HG03460 (cell line): ENCODE data around the gene ACTR6.
"Not testable (repeated sequence)": the region's sequence is repeated elsewhere in the genome, so short reads cannot be mapped to it uniquely, and the experiment has no call there.

Source experiments
- ATAC-seq: cut with Tn5 transposase; IDR thresholded peaks from one replicate; pipeline ENCODE4 v1.9.1; 2021; ENCODE audit not compliant: unreplicated experiment

ACTR6 gene

DNA sequence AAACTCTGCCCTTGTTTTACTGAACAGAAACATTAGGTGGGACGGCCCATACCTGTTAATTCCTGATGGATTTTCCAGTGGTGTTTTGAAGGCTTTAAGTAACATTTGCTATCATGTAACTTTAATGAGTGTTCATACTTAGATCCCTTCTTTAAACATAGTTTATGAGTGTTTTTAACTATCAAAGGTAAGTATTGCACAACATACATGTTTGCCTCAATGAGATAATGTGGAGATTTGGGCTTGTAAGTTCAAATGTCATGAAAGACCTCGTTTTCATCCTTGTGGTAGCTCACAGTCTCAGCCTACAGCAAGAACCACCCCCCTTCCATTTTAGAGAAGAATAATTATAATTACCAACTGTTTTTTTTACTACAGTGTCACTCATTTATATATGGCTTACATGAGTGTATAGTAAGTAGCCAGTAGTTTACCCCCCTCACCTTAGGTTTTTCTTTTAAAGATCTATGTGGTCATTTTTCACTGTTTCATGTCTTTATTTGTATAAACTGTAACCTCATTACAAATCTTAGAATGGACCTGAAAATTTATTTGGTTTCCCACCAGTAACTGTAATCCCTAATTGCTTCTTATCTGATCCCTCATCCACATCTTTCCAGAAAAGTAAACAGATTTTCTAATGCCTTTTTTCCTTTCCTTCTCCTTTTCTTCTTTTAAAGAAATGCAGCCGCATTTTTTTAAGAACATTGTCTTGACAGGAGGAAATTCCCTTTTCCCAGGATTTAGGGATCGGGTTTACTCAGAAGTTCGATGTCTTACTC is 18.9 kb downstream of the ACTR6 start:
- ATAC-seq, result no peak

DNA sequence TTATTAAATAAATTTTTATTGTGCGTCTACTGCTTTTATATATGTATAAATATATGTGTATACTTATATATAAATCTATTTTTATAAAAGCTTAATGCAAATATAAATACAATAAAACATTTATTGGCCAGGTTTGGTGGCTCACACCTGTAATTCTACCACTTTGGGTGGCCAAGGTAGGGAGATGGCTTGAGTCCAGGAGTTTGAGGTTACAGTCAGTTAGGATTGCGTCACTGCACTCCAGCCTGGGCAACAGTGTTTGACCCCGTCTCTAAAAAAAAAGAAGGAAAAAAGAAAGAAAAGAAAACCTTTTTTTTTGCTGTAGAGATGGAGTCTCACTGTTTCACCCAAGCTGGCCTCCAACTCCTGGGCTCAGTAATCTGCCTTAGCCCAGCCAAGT is 20.9 kb downstream of the ACTR6 start:
- ATAC-seq, result no peak

DNA sequence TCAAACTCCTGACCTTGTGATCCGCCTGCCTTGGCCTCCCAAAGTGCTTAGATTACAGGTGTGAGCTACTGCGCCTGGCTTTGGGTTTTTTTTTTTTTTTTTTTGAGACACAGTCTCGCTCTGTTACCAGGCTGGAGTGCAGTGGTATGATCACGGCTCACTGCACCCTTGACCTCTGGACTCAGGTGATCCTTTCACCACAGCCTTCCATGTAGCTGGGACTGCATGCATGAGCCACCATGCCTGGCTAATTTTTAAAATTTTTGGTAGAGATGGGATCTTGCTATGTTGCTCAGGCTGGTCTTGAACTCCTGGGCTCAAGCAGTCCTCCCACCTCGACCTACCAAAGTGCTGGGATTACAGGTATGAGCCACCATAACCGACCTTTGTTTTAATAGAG is 21.6 kb downstream of the ACTR6 start:
- ATAC-seq, result not testable (repeated sequence)

DNA sequence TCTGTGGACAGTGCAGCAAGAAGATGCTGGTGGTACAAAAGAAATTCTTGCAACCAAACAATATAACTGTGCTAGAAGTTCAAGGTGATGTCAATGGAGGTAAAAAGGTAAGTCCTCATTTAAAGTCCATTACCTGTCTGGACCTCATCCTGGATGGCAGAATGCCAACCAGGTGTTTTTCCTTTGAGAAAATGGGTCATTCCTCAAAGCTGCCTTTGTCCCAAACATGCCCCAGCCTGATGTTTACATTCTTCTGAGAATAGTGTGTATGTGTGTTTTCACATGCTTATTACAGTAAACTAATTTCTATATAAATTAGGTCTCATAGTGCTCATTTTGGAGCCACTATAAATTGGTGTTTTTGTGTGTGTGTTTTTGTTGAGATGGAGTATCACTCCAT is 24.9 kb downstream of the ACTR6 start:
- ATAC-seq, result no peak

DNA sequence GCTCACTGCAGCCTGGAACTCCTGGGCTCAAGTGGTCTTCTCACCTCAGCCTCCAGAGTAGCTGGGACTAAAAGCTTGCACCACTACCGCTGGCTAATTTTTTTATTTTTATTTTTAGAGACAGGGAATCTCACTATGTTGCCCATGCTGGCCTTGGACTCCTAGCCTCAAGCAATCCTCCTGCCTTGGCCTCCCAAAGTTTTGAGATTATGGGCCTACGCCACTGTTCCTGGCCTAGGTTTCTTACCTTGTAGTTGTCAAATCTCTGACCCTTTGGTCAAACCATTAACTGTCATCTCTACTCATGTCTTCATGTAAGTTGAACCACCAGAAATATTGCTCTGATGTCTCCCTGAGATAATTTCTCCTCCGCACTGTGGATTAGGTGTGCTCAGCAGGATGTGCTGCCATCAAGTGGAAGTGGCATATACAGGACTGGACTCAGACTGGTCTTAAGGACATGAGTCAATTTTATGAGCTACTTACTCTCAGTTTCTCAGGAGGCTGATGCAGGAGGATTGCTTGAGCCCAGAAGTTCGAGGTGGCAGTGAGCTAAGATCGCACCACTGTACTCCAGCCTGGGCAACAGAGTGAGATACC is 28.5 kb downstream of the ACTR6 start:
- no peak for ATAC-seq

DNA sequence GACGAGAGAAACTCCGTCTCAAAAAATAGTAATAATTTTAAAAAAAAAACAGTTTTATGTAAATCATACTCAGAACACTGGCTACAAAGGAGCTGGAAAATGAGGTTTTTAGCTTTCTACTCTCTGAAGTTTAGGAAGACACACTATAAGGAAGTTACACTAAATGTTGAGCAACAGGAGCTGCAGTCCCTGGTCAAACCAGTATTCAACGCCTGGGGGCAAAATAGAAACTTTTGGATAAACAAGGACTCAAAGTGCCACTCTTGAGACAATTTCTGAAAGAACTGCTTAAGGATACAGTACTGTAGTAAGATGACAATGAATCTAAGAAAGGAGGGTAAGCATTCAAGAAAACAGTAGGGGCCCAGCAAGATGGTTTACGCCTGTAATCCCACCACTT is 29.3 kb downstream of the ACTR6 start:
- no peak for ATAC-seq

DNA sequence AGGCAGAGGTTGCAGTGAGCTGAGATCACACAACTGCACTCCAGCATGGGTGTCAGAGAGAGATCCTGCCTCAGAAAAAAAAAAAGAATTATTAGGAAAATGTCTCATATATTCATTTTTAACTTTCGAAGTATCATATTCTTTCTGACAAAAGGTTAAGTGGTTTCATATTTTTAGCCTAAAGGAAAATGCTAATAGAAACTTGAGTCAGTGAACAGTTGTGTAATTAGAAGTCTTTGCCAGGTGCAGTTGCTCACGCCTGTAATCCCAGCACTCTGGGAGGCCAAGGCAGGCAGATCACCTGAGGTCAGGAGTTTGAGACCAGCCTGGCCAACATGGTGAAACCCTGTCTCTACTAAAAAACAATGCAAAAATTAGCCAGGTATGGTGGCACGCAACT is 31.3 kb downstream of the ACTR6 start:
- not testable (repeated sequence) for ATAC-seq

DNA sequence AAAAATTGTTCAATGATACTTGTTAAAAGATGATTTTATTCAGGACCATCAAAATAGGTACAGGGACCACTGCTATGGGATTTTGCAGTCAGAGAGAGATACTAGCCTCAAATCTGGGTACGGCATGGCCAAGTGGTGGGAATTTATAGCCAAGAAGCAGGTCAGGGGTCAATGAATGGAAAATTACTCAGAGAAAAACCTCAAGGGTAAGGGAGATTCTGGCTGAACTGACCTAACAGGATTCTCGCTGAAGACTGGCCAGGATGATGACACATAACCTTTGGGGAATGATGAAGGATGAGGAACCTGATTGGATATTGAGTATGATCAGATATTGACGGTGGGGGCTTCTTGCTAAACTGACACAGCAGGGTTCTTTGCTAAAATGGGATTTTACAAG is 33.6 kb downstream of the ACTR6 start:
- ATAC-seq, result no peak

DNA sequence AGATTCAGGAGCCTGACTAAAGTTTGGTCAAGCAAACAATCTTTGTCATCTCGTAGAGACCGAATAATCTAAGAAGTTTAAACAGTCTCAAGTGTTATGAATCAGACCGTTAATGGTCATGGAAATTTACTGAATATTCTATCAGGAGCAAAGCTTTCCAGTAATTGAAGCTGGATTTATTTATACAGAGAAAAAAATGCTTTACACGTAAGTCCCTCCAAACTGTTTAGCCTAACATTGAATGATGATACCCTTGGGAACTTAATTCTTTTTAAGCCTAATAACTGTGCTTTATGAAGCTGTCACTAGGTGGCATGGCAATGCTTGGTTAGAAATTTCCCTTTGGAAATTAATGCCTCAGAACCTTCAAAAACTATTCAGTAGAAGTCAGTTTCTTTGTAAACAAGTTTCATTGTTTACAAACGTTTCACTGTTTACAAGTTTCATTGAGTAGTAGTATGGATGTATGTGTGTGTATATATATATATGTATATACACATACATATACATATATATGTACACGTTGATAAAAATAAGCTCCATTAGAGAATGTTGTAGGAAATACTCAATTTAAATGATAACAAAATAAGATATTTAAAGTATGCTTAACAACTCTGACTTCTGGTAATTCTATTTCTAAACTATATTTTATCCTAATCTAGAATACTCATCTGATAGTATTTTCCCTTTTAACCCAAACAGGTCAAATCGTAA is 34.1 kb downstream of the ACTR6 start:
- peak; percentile 57 for ATAC-seq

DNA sequence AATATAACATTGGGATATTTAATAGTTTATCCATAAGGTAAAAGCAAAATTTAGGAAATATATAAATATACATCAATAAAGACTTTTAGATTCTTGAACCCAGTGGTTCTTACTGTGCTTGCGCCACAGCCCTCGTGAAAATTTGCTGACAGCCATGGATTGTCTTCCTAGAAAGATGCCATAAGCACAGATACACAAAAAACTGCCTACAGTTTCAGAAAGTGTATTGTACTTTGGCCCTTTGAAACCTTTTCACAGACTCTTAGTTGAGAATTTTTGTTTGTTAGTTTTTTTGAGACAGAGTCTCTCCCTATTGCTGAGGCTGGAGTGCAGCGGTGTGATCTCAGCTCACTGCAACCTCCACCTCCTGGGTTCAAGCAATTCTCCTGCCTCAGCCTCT is 38.2 kb downstream of the ACTR6 start:
- ATAC-seq, result no peak

DNA sequence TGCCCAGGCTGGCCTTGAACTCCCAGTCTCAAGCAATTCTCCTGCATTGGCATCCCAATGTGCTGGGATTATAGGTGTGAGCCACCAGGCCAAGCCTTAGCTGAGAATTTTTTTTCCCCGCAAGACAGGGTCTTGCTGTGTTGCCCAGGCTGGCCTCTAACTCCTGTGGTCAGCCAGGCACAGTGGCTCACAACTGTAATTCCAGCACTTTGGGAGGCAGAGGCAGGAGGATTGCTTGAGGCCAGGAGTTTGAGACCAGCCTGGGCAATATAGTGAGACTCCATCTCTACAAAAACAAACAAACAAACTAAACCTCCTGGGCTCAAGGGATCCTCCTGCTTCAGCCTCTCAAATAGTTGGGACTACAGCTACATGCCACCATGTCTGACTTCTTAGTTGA is 39.0 kb downstream of the ACTR6 start:
- no peak for ATAC-seq

DNA sequence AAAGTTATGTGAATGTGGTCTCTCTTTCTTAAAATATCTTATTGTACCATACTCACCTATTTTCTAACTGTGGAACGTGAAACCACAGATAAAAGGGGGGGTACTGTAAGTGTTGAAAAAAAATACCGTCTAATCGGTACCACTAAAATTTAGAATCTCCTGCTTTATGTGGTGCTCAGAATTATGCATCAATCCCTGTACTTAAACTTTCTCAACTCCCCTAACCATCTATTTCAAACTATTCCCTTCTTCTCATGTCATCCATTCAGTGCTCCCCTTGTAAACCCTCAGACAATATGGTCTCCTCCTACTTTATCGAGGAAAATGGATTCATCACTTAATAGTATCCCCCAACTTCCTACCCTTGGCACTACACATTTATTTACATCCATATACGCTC is 42.5 kb downstream of the ACTR6 start:
- no peak for ATAC-seq

DNA sequence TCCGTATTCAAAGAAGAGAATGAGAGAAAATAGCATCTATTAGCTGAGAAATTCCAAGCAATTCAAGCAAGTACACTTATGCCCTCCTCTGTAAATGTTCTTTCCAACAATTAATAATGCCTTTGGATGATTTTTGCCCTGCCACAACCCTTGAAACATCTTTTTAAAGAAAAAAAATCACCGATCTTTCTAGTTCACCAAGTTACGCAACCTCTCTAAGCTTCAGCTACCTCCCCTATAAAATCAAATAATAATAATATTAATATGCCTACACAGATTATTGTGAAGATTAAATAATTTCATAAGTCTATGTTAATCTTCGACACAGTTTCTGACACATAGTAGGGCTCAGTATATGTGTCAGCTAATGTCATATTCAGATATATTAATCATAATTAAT is 47.1 kb downstream of the ACTR6 start:
- ATAC-seq, result no peak

DNA sequence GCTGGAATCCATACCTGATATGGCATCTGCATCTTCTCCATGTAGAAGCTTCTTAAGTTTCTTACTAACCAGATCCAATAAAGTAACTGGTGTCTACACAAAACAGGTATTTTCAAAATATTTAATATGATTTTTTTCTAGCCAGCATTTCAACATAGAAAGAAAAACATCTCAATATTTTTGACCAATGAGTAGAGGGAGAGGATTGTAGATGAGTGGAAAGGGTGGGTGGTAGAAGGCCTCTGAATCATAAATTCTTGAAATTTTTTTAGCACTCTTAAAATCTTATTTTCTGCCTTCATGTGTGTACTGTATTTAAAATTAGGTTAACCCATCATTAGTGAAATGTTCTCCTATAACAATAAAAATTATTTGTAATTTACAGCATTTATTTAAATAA is 48.3 kb downstream of the ACTR6 start:
- ATAC-seq, result no peak

DNA sequence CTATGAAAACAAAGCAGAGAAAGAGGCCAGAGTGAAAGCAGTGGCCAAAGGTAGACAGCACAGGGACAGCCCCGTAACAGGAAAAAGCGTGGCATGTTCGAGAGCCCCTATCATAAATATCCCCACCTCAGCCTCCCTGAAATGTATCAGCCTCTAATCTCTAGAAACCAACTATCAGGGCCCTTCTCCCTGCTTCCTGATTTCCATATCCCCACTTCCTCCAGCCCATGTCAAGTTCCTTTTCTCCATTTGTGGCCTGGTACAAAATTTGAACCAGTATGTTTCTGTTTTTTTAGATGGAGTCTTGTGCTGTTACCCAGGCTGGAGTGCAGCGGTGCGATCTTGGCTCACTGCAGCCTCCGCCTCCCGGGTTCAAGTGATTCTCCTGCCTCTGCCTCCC is 49.3 kb downstream of the ACTR6 start:
- ATAC-seq, result no peak

DNA sequence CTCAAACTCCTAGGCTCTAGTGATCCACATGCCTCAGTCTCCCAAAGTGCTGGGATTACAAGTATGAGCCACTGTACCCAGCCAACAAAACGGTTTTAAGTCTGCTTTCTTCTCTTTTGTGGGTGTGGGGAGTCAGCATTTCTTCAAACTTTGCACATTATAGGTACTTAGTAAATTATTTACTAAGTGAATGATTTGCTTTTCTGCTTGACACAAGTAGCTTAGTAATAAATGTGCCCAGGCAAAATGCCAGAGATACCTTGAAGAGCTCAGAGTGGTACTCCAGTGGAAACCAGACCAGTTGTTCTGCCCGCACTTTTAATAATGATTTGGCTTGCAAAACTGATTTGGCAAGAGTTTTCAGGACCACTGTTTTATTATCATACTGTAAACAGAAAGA is 51.3 kb downstream of the ACTR6 start:
- no peak for ATAC-seq

DNA sequence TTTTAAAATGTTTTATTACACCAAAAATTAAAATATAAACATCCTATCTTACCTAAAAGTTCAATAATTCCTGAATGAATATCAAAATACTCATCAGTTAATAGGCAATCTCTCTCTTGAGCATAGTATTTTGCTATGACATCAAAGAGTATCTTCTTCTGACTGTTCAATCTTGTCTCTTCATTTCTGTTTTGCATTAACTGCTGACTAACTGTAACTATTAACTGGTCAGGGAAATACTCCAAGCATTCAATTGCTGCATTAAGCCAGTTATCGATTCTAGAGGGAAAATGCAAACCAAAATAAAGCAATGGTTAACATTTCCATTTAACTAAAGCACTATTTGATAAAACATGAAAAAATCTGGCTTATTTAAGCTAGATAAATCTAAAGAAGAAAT is 52.8 kb downstream of the ACTR6 start:
- no peak for ATAC-seq

DNA sequence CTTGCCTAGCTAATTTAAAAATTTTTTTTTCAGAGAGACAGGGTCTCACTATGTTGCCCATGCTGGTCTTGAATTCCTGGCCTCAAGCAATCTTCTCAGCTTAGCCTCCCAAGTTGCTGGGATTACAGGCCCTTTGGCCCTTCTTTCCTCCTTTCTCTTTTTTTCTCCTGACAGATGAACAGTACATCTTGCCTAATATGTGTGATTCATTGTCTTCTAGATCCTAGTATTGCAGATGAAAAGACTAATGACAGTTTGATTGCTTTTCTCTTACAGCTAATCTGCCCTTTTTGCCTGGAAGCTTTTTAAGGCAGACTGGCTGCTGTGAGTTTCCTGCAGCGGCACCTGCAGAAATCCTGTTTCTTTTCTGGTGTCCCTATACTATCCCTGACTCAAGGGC is 54.3 kb downstream of the ACTR6 start:
- ATAC-seq, result no peak

DNA sequence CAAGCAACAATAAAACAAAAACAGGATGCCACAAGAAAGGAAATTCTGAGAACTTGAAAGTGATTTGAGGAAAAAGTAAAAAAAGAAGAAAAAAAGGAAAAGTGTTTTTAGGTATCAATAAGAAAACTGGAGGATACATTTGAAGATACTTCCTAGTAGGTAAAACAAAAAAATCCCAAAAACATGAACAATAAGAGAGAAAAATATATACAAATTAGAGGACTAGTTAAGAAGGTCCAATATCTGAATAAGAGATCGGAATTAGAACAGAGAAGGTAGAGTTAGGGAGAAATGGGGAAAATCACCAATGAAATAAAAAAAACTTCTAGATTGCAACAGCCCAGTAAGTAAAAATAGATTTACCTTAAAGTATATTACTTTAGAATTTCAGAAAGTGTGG is 57.5 kb downstream of the ACTR6 start:
- ATAC-seq, result no peak

DNA sequence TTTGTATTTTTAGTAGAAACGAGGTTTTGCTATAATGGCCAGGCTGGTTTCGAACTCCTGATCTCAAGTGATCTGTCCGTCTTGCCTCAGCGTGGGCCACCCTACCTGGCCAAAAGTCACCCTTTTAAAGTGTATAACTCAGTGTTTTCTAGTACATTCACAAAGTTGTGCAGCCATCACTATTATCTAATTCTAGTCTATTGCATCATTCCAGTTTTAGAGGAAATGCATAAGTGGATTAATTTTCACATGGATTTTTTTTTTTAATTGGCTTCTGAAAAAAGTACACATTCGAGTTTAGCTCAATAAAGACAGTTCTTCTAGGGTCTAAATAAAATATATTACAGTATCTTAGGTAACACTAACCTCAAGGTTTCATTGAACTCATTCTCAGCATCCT is 62.5 kb downstream of the ACTR6 start:
- no peak for ATAC-seq

DNA sequence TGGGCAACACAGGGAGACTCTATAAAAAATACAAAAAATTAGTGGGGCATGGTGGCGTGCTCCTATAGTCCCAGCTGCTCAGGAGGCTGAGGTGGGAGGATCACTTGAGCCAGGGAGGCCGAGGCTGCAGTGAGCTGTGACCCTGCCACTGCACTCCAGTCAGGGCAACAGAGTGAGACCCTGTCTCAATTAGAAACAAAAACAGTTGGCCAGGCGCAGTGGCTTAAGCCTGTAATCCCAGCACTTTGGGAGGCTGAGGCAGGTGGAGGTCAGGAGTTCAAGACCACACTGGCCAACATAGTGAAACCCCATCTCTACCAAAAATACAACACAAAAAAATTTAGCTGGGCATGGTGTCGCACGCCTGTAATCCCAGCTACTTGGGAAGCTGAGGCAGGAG is 64.5 kb downstream of the ACTR6 start:
- not testable (repeated sequence) for ATAC-seq
